Keratinocyte (primary cell): Measurements from ENCODE around the gene TNNC1.

Source experiments
- EZH2 ChIP-seq: IDR thresholded peaks from one replicate; pipeline ENCODE4 v1.6.1; 2012; ENCODE audit warnings: inconsistent platforms, mild to moderate bottlenecking, low read length, moderate library complexity
- TF ChIP-seq, protein P1 (sequence below), 3 experiments: IDR thresholded peaks in 1 of 3; conservative IDR thresholded peaks in 1 of 3; optimal IDR thresholded peaks in 1 of 3; 2 replicates in 2 of 3; 3 replicates in 1 of 3; pipeline versions ENCODE3 to v1.5.1; 2011; ENCODE audit warnings: low read length in 3 of 3, mild to moderate bottlenecking in 3 of 3, moderate library complexity in 2 of 3, control low read depth in 1 of 3, inconsistent platforms in 1 of 3; ENCODE audit not compliant: insufficient read depth in 2 of 3; ENCODE audit errors: extremely low read depth in 1 of 3

DNA sequence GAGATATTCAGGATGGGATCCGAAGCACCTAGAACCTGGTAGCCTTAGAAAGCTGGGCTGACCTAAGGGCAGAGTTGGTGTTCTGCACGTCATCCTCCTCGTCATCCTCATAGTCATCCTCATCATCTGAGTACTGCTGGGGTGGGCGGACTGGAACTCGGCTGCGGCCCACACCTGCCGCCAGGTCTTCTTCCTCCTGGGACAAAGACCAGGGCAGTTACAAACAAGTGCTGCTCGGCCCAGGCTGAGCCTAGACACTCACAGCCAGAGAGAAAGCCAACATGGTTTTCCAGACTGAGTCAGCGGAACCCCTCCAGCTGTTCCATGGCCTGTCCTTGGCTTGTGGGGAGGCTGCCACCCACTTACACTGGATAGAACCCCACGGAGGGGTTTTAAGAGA lies 49.5 kb downstream of the TNNC1 start:
- TF ChIP-seq, protein P1, sequence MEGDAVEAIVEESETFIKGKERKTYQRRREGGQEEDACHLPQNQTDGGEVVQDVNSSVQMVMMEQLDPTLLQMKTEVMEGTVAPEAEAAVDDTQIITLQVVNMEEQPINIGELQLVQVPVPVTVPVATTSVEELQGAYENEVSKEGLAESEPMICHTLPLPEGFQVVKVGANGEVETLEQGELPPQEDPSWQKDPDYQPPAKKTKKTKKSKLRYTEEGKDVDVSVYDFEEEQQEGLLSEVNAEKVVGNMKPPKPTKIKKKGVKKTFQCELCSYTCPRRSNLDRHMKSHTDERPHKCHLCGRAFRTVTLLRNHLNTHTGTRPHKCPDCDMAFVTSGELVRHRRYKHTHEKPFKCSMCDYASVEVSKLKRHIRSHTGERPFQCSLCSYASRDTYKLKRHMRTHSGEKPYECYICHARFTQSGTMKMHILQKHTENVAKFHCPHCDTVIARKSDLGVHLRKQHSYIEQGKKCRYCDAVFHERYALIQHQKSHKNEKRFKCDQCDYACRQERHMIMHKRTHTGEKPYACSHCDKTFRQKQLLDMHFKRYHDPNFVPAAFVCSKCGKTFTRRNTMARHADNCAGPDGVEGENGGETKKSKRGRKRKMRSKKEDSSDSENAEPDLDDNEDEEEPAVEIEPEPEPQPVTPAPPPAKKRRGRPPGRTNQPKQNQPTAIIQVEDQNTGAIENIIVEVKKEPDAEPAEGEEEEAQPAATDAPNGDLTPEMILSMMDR (optimal IDR thresholded peaks at IDR 0.05 in 1 of 3, IDR thresholded peaks at IDR 0.05 in 1 of 3, conservative IDR thresholded peaks at IDR 0.05 in 1 of 3; ENCODE audit: extremely low read depth in 1 of 3, insufficient read depth in 2 of 3, low read length in 3 of 3): no peak
- TF ChIP-seq EZH2: no peak
